Stimulated activated CD4-positive, alpha-beta T cell treated with anti-CD3 and anti-CD28 coated beads, TNF-alpha, amount 100 ng/mL, for 48 hours (primary cell): ENCODE results near the gene UBN2.

ENCODE experiments used
- DNase-seq, 3 donors: peaks; one replicate each; pipeline ENCODE4 v3.0.0-alpha.2; 2020; ENCODE audit warnings: low read depth in 3 of 3

The UBN2 gene

DNA sequence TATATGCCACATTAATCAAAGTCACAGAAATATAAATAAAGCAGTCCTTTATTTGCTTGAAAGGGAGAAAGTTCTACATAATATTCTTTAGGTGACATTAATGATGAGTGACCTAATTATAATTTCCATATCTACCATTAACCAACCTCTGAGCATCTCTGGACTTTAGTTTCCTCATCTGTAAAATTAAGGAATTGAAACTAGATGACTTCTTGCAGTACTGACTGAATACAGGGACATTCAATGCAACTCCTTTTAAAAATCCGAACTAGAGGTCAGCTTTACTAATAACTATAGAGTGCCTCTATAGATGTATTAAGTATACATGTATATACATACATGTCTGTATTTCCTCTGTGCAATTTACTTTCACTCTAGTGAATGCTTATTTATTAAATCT lies 114.0 kb downstream of the UBN2 start:
- no peak for DNase-seq

DNA sequence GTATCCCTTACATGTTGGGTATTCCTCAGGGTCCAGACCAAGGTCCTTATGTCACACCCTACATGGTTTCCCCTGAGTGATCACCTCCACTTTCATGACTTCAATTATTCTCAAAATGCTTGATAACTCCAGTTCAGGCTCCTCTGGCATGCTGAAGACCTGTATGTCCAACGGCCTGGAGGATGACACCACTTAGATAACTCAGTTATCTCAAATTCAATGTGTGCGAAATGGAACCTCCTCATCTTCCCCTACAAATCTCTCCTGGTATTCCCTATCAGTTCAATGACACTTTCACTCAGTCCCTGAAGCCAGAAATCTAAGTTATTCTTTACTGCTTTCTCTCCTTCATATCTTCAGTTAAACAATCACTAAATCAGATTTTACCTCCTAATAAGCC lies 120.0 kb downstream of the UBN2 start:
- DNase-seq: no peak

DNA sequence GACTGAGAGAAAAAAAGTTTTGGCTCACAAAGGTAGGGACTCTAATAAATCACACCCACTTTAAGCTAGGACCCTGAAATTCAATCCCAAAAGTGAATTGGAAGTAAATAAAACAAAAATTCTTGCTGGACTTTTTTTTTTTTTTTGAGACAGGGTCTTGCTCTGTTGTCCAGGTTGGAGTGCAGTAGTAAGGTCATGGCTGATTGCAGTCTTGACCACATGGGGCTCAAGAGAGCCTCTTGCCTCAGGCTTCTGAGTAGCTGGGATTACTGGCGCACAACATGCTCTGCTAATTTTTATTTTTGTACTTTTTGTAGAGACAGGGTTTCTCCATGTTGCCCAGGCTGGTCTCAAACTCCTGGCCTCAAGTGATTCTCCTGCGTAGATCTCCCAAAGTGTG lies 123.7 kb downstream of the UBN2 start:
- no peak for DNase-seq

DNA sequence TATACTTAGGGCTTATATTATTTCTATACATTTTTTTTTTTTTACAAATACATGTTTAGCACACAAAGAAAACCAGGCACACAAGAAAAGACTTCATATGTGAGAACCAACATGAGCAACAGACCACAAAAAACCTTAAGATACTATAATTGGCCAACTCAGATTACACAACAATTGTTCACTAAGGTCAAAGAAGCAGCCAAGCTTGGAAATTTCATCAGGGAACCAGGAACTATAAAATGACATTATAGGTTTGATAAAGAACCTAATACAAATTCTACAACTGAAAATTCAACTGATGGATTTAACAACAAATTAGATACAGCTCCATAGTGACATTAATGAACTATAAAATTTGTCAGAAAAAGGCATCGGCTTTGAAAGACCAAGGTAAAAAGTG lies 124.3 kb downstream of the UBN2 start:
- no peak for DNase-seq
